MM.1S (cell line): ENCODE data around the gene ARHGEF37.
A peak's percentile ranks its signal among the peaks of the same experiment; 100 is the strongest.

Experiments used
- DNase-seq: peaks from one replicate; pipeline ENCODE4 v3.0.0-alpha.2; 2015
- H2AFZ ChIP-seq: fragments of 300-600 bp; sonication (generic); 2 replicates; pipeline ENCODE4 v1.6.0; 2016; ENCODE audit warnings: antibody characterized with exemption, low read length
- H3F3A ChIP-seq: fragments of 300-600 bp; sonication (generic); 2 replicates; pipeline ENCODE4 v1.6.1; 2016; ENCODE audit warnings: mild to moderate bottlenecking, antibody characterized with exemption, low read length, moderate library complexity, mixed read lengths; ENCODE audit not compliant: insufficient read depth
- H3K27ac ChIP-seq: fragments of 300-600 bp; sonication (generic); 2 replicates; pipeline ENCODE4 v1.5.1; 2016; ENCODE audit warnings: mild to moderate bottlenecking, low read length
- H3K27me3 ChIP-seq: fragments of 300-600 bp; sonication (generic); replicated peaks from 2 replicates; pipeline ENCODE4 v1.6.0; 2016; ENCODE audit warnings: low read length; ENCODE audit not compliant: insufficient read depth
- H3K36me3 ChIP-seq: fragments of 300-600 bp; sonication (generic); replicated peaks from 2 replicates; pipeline ENCODE4 v1.6.1; 2016; ENCODE audit warnings: mild to moderate bottlenecking, low read length, mixed read lengths; ENCODE audit not compliant: insufficient read depth
- H3K4me1 ChIP-seq: fragments of 300-600 bp; sonication (generic); 2 replicates; pipeline ENCODE4 v1.6.1; 2016; ENCODE audit warnings: low read length, mixed read lengths
- H3K4me2 ChIP-seq: fragments of 300-600 bp; sonication (generic); 2 replicates; pipeline ENCODE4 v1.6.0; 2016; ENCODE audit warnings: low read depth, low read length
- H3K4me3 ChIP-seq: fragments of 300-600 bp; sonication (generic); 2 replicates; pipeline ENCODE4 v1.5.1; 2016; ENCODE audit warnings: low read length, mixed read lengths
- H3K79me2 ChIP-seq: fragments of 300-600 bp; sonication (generic); 2 replicates; pipeline ENCODE4 v1.6.1; 2016; ENCODE audit warnings: mixed run types, low read length, mixed read lengths
- H3K9ac ChIP-seq: fragments of 300-600 bp; sonication (generic); 2 replicates; pipeline ENCODE4 v1.6.1; 2016; ENCODE audit warnings: low read length, mixed read lengths
- H3K9me2 ChIP-seq: fragments of 300-600 bp; sonication (generic); replicated peaks from 2 replicates; pipeline ENCODE4 v1.6.1; 2016; ENCODE audit warnings: mild to moderate bottlenecking, low read length, mixed read lengths; ENCODE audit not compliant: insufficient read depth
- H3K9me3 ChIP-seq: fragments of 300-600 bp; sonication (generic); replicated peaks from 2 replicates; pipeline ENCODE4 v1.6.1; 2016; ENCODE audit warnings: mild to moderate bottlenecking, low read length, mixed read lengths; ENCODE audit not compliant: insufficient read depth
- H4K20me1 ChIP-seq: fragments of 300-600 bp; sonication (generic); 2 replicates; pipeline ENCODE4 v1.6.1; 2016; ENCODE audit warnings: mild to moderate bottlenecking, low read length, moderate library complexity, mixed read lengths; ENCODE audit not compliant: insufficient read depth
- CTCF ChIP-seq: fragments of 300-600 bp; sonication (generic); IDR thresholded peaks from 2 replicates; pipeline ENCODE4 v1.5.1; 2016; ENCODE audit warnings: antibody characterized with exemption, low read length, mixed read lengths
- EZH2 ChIP-seq: fragments of 300-600 bp; sonication (generic); optimal IDR thresholded peaks from 2 replicates; pipeline ENCODE3; 2017; ENCODE audit warnings: low read depth, mild to moderate bottlenecking, antibody characterized with exemption, low read length, mixed read lengths
- EZH2phosphoT487 ChIP-seq: fragments of 300-600 bp; sonication (generic); IDR thresholded peaks from 2 replicates; pipeline ENCODE4 v1.6.1; 2018; ENCODE audit warnings: antibody characterized with exemption, low read length

The ARHGEF37 gene

GRCh38 chr5:149636191-149636860 lies 55.0 kb downstream of the ARHGEF37 start:
- H3K9me3 ChIP-seq = no peaks in the 10 kb centered on the region
- no peaks in the 10 kb centered on the region for H3F3A ChIP-seq
- no peaks in the 10 kb centered on the region for H3K27me3 ChIP-seq
- H3K9ac ChIP-seq = no peak overlapping the region
- no peak overlapping the region for H3K4me3 ChIP-seq
- H3K36me3 ChIP-seq = no peaks in the 10 kb centered on the region
- no peaks in the 10 kb centered on the region for H3K79me2 ChIP-seq
- H3K27ac ChIP-seq = no peak overlapping the region
- H3K4me2 ChIP-seq = no peak overlapping the region
- TF ChIP-seq CTCF = no peak
- no peak for TF ChIP-seq EZH2phosphoT487
- no peak for TF ChIP-seq EZH2
- H3K4me1 ChIP-seq = peaks cover 12% of the 10 kb centered on the region
- H4K20me1 ChIP-seq = no peaks in the 10 kb centered on the region
- no peaks in the 10 kb centered on the region for H3K9me2 ChIP-seq
- H2AFZ ChIP-seq = no peak overlapping the region
- no peak for DNase-seq

- no peaks in the 10 kb centered on the region for H3K9me3 ChIP-seq
- H3K9me2 ChIP-seq = no peaks in the 10 kb centered on the region
- H4K20me1 ChIP-seq = no peaks in the 10 kb centered on the region
- H3K27ac ChIP-seq = no peak overlapping the region
- H3K4me2 ChIP-seq = no peak overlapping the region
- DNase-seq = peak; percentile 27
- H3K9ac ChIP-seq = no peak overlapping the region
- no peaks in the 10 kb centered on the region for H3K79me2 ChIP-seq
- no peaks in the 10 kb centered on the region for H3F3A ChIP-seq
- no peaks in the 10 kb centered on the region for H3K27me3 ChIP-seq
- TF ChIP-seq CTCF (peak; percentile 88), EZH2phosphoT487 (no peak), EZH2 (no peak)
- H3K36me3 ChIP-seq = no peaks in the 10 kb centered on the region
- H2AFZ ChIP-seq = no peak overlapping the region
- no peak overlapping the region for H3K4me3 ChIP-seq
- H3K4me1 ChIP-seq = peaks cover 12% of the 10 kb centered on the region
Observed at GRCh38 chr5:149636861-149637246, 55.6 kb downstream of the ARHGEF37 start.

GRCh38 chr5:149638136-149638535 lies 56.8 kb downstream of the ARHGEF37 start:
- no peak overlapping the region for H3K9ac ChIP-seq
- 0 out of 2 replicates have a peak, but pooled peaks cover 1% of the 10 kb centered on the region for H3K4me1 ChIP-seq
- no peak overlapping the region for H3K4me3 ChIP-seq
- H2AFZ ChIP-seq = no peak overlapping the region
- H3K27ac ChIP-seq = no peak overlapping the region
- no peaks in the 10 kb centered on the region for H3K9me3 ChIP-seq
- H3K9me2 ChIP-seq = no peaks in the 10 kb centered on the region
- no peaks in the 10 kb centered on the region for H3F3A ChIP-seq
- H3K27me3 ChIP-seq = no peaks in the 10 kb centered on the region
- TF ChIP-seq EZH2 = no peak
- TF ChIP-seq CTCF = no peak
- no peak for TF ChIP-seq EZH2phosphoT487
- H4K20me1 ChIP-seq = no peaks in the 10 kb centered on the region
- no peaks in the 10 kb centered on the region for H3K36me3 ChIP-seq
- no peak overlapping the region for H3K4me2 ChIP-seq
- no peak for DNase-seq
- no peaks in the 10 kb centered on the region for H3K79me2 ChIP-seq
